Stimulated activated CD4-positive, alpha-beta T cell treated with anti-CD3 and anti-CD28 coated beads, Interleukin-15, amount 100 ng/mL, for 48 hours (primary cell): Measurements from ENCODE around the gene ARID4B.
"Not testable (repeated sequence)": the region's sequence is repeated elsewhere in the genome, so short reads cannot be mapped to it uniquely, and the experiment has no call there.

ENCODE experiments used
- DNase-seq, 2 donors: peaks; one replicate each; pipeline ENCODE4 v3.0.0-alpha.2; 2020; ENCODE audit warnings: low read depth in 2 of 2

ARID4B gene

GRCh38 chr1:235298758-235299157 lies 29.2 kb downstream of the ARID4B start:
- no peak for DNase-seq

- DNase-seq, result no peak
Measured at GRCh38 chr1:235297579-235297978, 30.4 kb downstream of the ARID4B start.

GRCh38 chr1:235296729-235297128 lies 31.2 kb downstream of the ARID4B start:
- no peak for DNase-seq

- no peak for DNase-seq
Measured at GRCh38 chr1:235295902-235296350, 32.1 kb downstream of the ARID4B start.

- no peak for DNase-seq
Measured at GRCh38 chr1:235293322-235293942, 34.5 kb downstream of the ARID4B start.

- no peak for DNase-seq
Measured at GRCh38 chr1:235292790-235293189, 35.2 kb downstream of the ARID4B start.

GRCh38 chr1:235291599-235292091 lies 36.3 kb downstream of the ARID4B start:
- DNase-seq, result no peak

- no peak for DNase-seq
Measured at GRCh38 chr1:235290740-235291502, 37.1 kb downstream of the ARID4B start.

GRCh38 chr1:235289859-235290739 lies 37.9 kb downstream of the ARID4B start:
- DNase-seq, result no peak

GRCh38 chr1:235287208-235287882 lies 40.6 kb downstream of the ARID4B start:
- DNase-seq, result no peak

- DNase-seq, result no peak
Measured at GRCh38 chr1:235286667-235287066, 41.3 kb downstream of the ARID4B start.

GRCh38 chr1:235284231-235284769 lies 43.7 kb downstream of the ARID4B start:
- DNase-seq, result no peak

- not testable (repeated sequence) for DNase-seq
Measured at GRCh38 chr1:235283636-235284035, 44.3 kb downstream of the ARID4B start.

GRCh38 chr1:235280467-235280866 lies 47.5 kb downstream of the ARID4B start:
- no peak for DNase-seq

GRCh38 chr1:235279694-235280093 lies 48.3 kb downstream of the ARID4B start:
- no peak for DNase-seq

- DNase-seq, result no peak
Measured at GRCh38 chr1:235278915-235279292, 49.1 kb downstream of the ARID4B start.

- no peak for DNase-seq
Measured at GRCh38 chr1:235278233-235278914, 49.6 kb downstream of the ARID4B start.

GRCh38 chr1:235277709-235278108 lies 50.3 kb downstream of the ARID4B start:
- no peak for DNase-seq

- DNase-seq, result no peak
Measured at GRCh38 chr1:235275836-235276235, 52.1 kb downstream of the ARID4B start.

GRCh38 chr1:235275223-235275622 lies 52.8 kb downstream of the ARID4B start:
- DNase-seq, result no peak

GRCh38 chr1:235272851-235273250 lies 55.1 kb downstream of the ARID4B start:
- DNase-seq, result no peak
